ENCODE data around the gene KAZN. TPM values are rescaled to one million over a fixed set of nuclear protein-coding genes. Genes with fewer than 3 reads are reported as not detected.

KAZN gene
- total RNA-seq, 1 experiment from 2014 or later, result 2.4 TPM

- ChIA-PET POLR2A (no interaction called here), CTCF (no interaction called here)
- H3K4me1 Mint-ChIP-seq (ENCODE audit: low read depth, unreplicated experiment), result no peaks in the 10 kb centered on the region
- no peaks in the 10 kb centered on the region for H3K36me3 ChIP-seq (ENCODE audit: control insufficient read depth, insufficient read depth, low read length)
- TF ChIP-seq, protein P1, sequence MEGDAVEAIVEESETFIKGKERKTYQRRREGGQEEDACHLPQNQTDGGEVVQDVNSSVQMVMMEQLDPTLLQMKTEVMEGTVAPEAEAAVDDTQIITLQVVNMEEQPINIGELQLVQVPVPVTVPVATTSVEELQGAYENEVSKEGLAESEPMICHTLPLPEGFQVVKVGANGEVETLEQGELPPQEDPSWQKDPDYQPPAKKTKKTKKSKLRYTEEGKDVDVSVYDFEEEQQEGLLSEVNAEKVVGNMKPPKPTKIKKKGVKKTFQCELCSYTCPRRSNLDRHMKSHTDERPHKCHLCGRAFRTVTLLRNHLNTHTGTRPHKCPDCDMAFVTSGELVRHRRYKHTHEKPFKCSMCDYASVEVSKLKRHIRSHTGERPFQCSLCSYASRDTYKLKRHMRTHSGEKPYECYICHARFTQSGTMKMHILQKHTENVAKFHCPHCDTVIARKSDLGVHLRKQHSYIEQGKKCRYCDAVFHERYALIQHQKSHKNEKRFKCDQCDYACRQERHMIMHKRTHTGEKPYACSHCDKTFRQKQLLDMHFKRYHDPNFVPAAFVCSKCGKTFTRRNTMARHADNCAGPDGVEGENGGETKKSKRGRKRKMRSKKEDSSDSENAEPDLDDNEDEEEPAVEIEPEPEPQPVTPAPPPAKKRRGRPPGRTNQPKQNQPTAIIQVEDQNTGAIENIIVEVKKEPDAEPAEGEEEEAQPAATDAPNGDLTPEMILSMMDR (IDR thresholded peaks at IDR 0.05; ENCODE audit: insufficient read depth in 1 of 2, low read depth in 1 of 2, low read length in 1 of 2, severe bottlenecking in 1 of 2, unreplicated experiment in 1 of 2), result no peak
- no TSS peak for BruUV-seq (replicated peaks)
- H3K4me3 Mint-ChIP-seq (ENCODE audit: unreplicated experiment), result no peak overlapping the region
- intact Hi-C loops (cut with micrococcal nuclease; ENCODE audit: unreplicated experiment), result no loop called here
- no peaks in the 10 kb centered on the region for H3K4me1 ChIP-seq
- no peak overlapping the region for H3K27ac Mint-ChIP-seq (ENCODE audit: unreplicated experiment)
- no peaks in the 10 kb centered on the region for H3K27me3 ChIP-seq (replicated peaks; ENCODE audit: control insufficient read depth, insufficient read depth, low read length)
- no peak for DNase-seq
- no peaks in the 10 kb centered on the region for H3K9me3 Mint-ChIP-seq (ENCODE audit: unreplicated experiment)
- H3K9me3 ChIP-seq, result no peaks in the 10 kb centered on the region
- peaks cover 3% of the 10 kb centered on the region for H3K27me3 Mint-ChIP-seq (ENCODE audit: insufficient read depth, unreplicated experiment)
- no peak overlapping the region for H3K4me3 ChIP-seq (ENCODE audit: low read depth, low read length)
- H3K36me3 Mint-ChIP-seq (ENCODE audit: insufficient read depth, unreplicated experiment), result no peaks in the 10 kb centered on the region
Measured at GRCh38 chr1:14800014-14800413, 201.5 kb downstream of the KAZN start.

DNA sequence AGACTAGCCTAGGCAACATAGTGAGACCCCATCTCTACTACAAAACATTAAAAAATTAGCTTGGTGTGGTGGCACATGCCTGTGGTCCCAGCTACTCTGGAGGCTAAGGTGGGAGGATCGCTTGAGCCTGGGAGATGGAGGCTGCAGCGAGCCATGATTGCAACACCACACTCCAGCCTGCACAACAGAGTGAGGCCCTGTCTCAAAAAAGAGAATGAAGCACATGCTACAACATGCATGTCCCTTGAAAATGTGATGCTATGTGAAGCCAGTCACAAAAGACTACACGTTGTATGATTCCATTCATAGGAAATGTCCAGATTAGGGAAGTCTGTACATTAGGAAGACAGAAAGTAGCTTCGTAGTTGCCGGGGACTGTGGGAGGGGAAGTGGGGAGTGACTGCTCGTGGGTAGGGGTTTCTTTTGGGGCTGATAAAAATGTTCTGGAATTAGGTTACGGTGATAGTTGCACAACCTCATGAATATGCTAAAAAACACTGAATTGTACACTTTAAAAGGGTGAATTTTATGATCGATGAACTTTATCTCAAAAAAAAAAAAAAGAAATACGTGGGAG, 202.1 kb downstream of the KAZN start:
- intact Hi-C loops (cut with micrococcal nuclease; ENCODE audit: unreplicated experiment), result no loop called here
- Mint-ChIP-seq H3K9me3 (ENCODE audit: unreplicated experiment) (no peaks in the 10 kb centered on the region), H3K4me3 (ENCODE audit: unreplicated experiment) (no peak overlapping the region), H3K27ac (ENCODE audit: unreplicated experiment) (no peak overlapping the region), H3K36me3 (ENCODE audit: insufficient read depth, unreplicated experiment) (no peaks in the 10 kb centered on the region), H3K4me1 (ENCODE audit: low read depth, unreplicated experiment) (no peaks in the 10 kb centered on the region), H3K27me3 (ENCODE audit: insufficient read depth, unreplicated experiment) (peaks cover 3% of the 10 kb centered on the region)
- Histone ChIP-seq H3K27me3 (replicated peaks; ENCODE audit: control insufficient read depth, insufficient read depth, low read length) (no peaks in the 10 kb centered on the region), H3K4me1 (no peaks in the 10 kb centered on the region), H3K36me3 (ENCODE audit: control insufficient read depth, insufficient read depth, low read length) (no peaks in the 10 kb centered on the region), H3K9me3 (no peaks in the 10 kb centered on the region), H3K4me3 (ENCODE audit: low read depth, low read length) (no peak overlapping the region)
- BruUV-seq (replicated peaks), result no TSS peak
- CTCF ChIA-PET, result no interaction called here
- TF ChIP-seq, protein P1 (IDR thresholded peaks at IDR 0.05; ENCODE audit: insufficient read depth in 1 of 2, low read depth in 1 of 2, low read length in 1 of 2, severe bottlenecking in 1 of 2, unreplicated experiment in 1 of 2), result no peak
- no peak for DNase-seq
- POLR2A ChIA-PET, result no interaction called here

GRCh38 chr1:14803002-14803789, 204.7 kb downstream of the KAZN start:
- Histone ChIP-seq H3K27me3 (replicated peaks; ENCODE audit: control insufficient read depth, insufficient read depth, low read length) (no peaks in the 10 kb centered on the region), H3K4me3 (ENCODE audit: low read depth, low read length) (no peak overlapping the region), H3K4me1 (no peaks in the 10 kb centered on the region), H3K36me3 (ENCODE audit: control insufficient read depth, insufficient read depth, low read length) (no peaks in the 10 kb centered on the region), H3K9me3 (no peaks in the 10 kb centered on the region)
- H3K27ac Mint-ChIP-seq (ENCODE audit: unreplicated experiment), result no peak overlapping the region
- H3K9me3 Mint-ChIP-seq (ENCODE audit: unreplicated experiment), result no peaks in the 10 kb centered on the region
- ChIA-PET CTCF (no interaction called here), POLR2A (no interaction called here)
- DNase-seq, result no peak
- H3K4me3 Mint-ChIP-seq (ENCODE audit: unreplicated experiment), result no peak overlapping the region
- BruUV-seq (replicated peaks), result no TSS peak
- H3K27me3 Mint-ChIP-seq (ENCODE audit: insufficient read depth, unreplicated experiment), result no peaks in the 10 kb centered on the region
- TF ChIP-seq, protein P1 (IDR thresholded peaks at IDR 0.05; ENCODE audit: insufficient read depth in 1 of 2, low read depth in 1 of 2, low read length in 1 of 2, severe bottlenecking in 1 of 2, unreplicated experiment in 1 of 2), result no peak
- no peaks in the 10 kb centered on the region for H3K36me3 Mint-ChIP-seq (ENCODE audit: insufficient read depth, unreplicated experiment)
- intact Hi-C loops (cut with micrococcal nuclease; ENCODE audit: unreplicated experiment), result no loop called here
- H3K4me1 Mint-ChIP-seq (ENCODE audit: low read depth, unreplicated experiment), result no peaks in the 10 kb centered on the region

Data from Caco-2 (cell line).